ENCODE data around the gene DCK.

Gene DCK

DNA sequence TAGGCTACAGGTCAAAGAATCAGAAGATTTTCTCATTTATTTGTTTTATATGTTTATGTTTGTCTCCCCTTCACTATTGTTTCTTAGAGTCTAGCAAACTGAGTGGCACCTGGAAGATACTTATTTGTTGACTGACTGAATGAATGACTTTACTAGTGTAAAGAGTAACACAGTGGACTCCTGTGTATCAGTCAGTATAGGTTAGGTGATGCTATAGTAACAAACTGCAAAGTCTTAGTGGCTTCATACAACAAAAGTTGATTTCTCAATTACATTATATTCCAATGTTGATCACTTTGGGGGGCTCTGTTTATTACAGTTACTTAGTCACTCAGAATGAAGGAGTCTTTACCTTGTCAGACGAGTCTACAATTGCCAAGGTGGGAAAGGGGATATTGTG is 76.6 kb downstream of the DCK start:
- TF ChIP-seq, protein P1, sequence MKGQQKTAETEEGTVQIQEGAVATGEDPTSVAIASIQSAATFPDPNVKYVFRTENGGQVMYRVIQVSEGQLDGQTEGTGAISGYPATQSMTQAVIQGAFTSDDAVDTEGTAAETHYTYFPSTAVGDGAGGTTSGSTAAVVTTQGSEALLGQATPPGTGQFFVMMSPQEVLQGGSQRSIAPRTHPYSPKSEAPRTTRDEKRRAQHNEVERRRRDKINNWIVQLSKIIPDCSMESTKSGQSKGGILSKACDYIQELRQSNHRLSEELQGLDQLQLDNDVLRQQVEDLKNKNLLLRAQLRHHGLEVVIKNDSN (IDR thresholded peaks at IDR 0.05): no peak
- TF ChIP-seq, protein P2, sequence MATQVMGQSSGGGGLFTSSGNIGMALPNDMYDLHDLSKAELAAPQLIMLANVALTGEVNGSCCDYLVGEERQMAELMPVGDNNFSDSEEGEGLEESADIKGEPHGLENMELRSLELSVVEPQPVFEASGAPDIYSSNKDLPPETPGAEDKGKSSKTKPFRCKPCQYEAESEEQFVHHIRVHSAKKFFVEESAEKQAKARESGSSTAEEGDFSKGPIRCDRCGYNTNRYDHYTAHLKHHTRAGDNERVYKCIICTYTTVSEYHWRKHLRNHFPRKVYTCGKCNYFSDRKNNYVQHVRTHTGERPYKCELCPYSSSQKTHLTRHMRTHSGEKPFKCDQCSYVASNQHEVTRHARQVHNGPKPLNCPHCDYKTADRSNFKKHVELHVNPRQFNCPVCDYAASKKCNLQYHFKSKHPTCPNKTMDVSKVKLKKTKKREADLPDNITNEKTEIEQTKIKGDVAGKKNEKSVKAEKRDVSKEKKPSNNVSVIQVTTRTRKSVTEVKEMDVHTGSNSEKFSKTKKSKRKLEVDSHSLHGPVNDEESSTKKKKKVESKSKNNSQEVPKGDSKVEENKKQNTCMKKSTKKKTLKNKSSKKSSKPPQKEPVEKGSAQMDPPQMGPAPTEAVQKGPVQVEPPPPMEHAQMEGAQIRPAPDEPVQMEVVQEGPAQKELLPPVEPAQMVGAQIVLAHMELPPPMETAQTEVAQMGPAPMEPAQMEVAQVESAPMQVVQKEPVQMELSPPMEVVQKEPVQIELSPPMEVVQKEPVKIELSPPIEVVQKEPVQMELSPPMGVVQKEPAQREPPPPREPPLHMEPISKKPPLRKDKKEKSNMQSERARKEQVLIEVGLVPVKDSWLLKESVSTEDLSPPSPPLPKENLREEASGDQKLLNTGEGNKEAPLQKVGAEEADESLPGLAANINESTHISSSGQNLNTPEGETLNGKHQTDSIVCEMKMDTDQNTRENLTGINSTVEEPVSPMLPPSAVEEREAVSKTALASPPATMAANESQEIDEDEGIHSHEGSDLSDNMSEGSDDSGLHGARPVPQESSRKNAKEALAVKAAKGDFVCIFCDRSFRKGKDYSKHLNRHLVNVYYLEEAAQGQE (IDR thresholded peaks at IDR 0.05; ENCODE audit: low read depth): no peak
- TF ChIP-seq FOXM1 (IDR thresholded peaks at IDR 0.05; ENCODE audit: borderline replicate concordance, low read depth) (no peak), RAD21 (IDR thresholded peaks at IDR 0.05; ENCODE audit: low read depth) (no peak), TCF12 (IDR thresholded peaks at IDR 0.05; ENCODE audit: low read depth) (no peak)

DNA sequence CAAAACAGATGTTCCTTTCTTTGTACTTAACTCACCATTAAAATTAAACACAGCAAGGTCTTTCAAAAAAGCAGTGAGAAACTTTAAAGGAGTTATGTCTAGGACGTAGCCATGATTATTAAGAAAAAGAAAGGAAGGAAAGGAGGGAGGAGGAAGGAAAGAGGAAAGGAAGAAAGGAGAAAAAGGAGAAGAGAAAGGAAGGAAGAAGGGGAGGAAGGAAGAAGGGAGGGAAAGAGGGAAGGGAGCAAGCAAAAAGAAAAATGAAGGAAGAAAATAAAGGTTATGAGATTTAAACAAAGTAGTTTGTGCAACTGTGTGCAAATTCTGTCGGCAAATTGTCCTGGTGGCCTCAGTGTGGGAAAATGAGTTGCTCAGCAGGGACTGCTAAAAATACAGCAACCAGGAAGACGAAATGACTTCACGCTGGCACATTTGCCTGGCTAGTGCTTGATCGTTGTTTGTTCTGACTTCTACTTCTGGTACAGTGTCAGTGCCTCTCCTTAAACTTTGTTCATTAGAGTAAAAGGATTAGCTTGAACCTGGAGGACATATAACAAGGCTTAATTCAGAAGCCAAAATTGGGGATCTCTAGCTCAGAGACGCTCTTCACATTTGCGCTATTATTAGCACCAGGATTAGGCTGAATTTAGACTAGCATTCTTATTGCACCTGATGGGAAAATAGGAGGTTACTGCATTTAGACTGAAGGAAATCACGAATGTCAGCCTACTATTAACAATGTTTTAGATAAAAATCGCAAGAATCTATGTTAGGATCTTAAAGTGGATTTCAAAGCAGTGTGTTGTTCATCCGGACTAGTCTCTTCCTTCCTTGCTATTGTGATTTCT is 81.2 kb downstream of the DCK start:
- TF ChIP-seq CEBPB (IDR thresholded peaks at IDR 0.05) (no peak), YY1 (IDR thresholded peaks at IDR 0.05; ENCODE audit: low read depth) (no peak)
